Measurements from ENCODE around the gene INO80. TPM values are rescaled to one million over a fixed set of nuclear protein-coding genes. Genes with fewer than 3 reads are reported as not detected.

INO80 gene
- total RNA-seq, 2 donors from 2014 or later: 14.8 to 17.5 TPM

GRCh38 chr15:40960925-40961324 lies 155.2 kb downstream of the INO80 start:
- Histone ChIP-seq H3K36me3 (ENCODE audit: control insufficient read depth, insufficient read depth, low read length) (no peaks in the 10 kb centered on the region), H3K4me3 (ENCODE audit: low read length) (no peak overlapping the region), H3K27ac (ENCODE audit: low read depth, low read length) (no peak overlapping the region), H3K4me1 (ENCODE audit: control insufficient read depth, insufficient read depth, low read length) (no peaks in the 10 kb centered on the region), H3K9ac (ENCODE audit: extremely low read depth, low read length, poor library complexity, severe bottlenecking) (no peak overlapping the region), H3K27me3 (ENCODE audit: control insufficient read depth, insufficient read depth, low read length, poor library complexity, severe bottlenecking) (no peaks in the 10 kb centered on the region), H3K9me3 (ENCODE audit: control insufficient read depth, low read length) (no peaks in the 10 kb centered on the region)
- Mint-ChIP-seq H3K4me3 (no peak overlapping the region), H3K27ac (no peak overlapping the region), H3K9me3 (peaks cover 5% of the 10 kb centered on the region), H3K4me1 (peaks cover 20% of the 10 kb centered on the region), H3K27me3 (ENCODE audit: insufficient read depth) (peaks cover 14% of the 10 kb centered on the region), H3K36me3 (ENCODE audit: low read depth) (peaks cover 2% of the 10 kb centered on the region)
- 88 to 90% methylated on average over 4 to 11 of the region's 11 CpGs for WGBS, 2 experiments (ENCODE audit: insufficient coverage in 1 of 2, insufficient read length in 1 of 2)
- no peak for TF ChIP-seq CTCF (conservative IDR thresholded peaks at IDR 0.05)
- DNase-seq: no peak

GRCh38 chr15:40960151-40960885 lies 155.8 kb downstream of the INO80 start:
- Mint-ChIP-seq H3K27ac (no peak overlapping the region), H3K27me3 (ENCODE audit: insufficient read depth) (peaks cover 14% of the 10 kb centered on the region), H3K9me3 (peaks cover 5% of the 10 kb centered on the region), H3K36me3 (ENCODE audit: low read depth) (peaks cover 2% of the 10 kb centered on the region), H3K4me3 (no peak overlapping the region), H3K4me1 (peaks cover 17% of the 10 kb centered on the region)
- no peaks in the 10 kb centered on the region for H3K27me3 ChIP-seq (ENCODE audit: control insufficient read depth, insufficient read depth, low read length, poor library complexity, severe bottlenecking)
- H3K36me3 ChIP-seq (ENCODE audit: control insufficient read depth, insufficient read depth, low read length): no peaks in the 10 kb centered on the region
- no peaks in the 10 kb centered on the region for H3K4me1 ChIP-seq (ENCODE audit: control insufficient read depth, insufficient read depth, low read length)
- H3K9me3 ChIP-seq (ENCODE audit: control insufficient read depth, low read length): no peaks in the 10 kb centered on the region
- 90 to 99% methylated on average over 15 to 16 of the region's 16 CpGs for WGBS, 2 experiments (ENCODE audit: insufficient coverage in 1 of 2, insufficient read length in 1 of 2)
- no peak for DNase-seq
- no peak overlapping the region for H3K4me3 ChIP-seq (ENCODE audit: low read length)
- no peak overlapping the region for H3K27ac ChIP-seq (ENCODE audit: low read depth, low read length)
- no peak for TF ChIP-seq CTCF (conservative IDR thresholded peaks at IDR 0.05)
- H3K9ac ChIP-seq (ENCODE audit: extremely low read depth, low read length, poor library complexity, severe bottlenecking): no peak overlapping the region

GRCh38 chr15:40959331-40960141 lies 156.5 kb downstream of the INO80 start:
- no peak overlapping the region for H3K9ac ChIP-seq (ENCODE audit: extremely low read depth, low read length, poor library complexity, severe bottlenecking)
- Mint-ChIP-seq H3K9me3 (peaks cover 5% of the 10 kb centered on the region), H3K4me3 (no peak overlapping the region), H3K27me3 (ENCODE audit: insufficient read depth) (peaks cover 14% of the 10 kb centered on the region), H3K27ac (peak overlapping the region; percentile 52), H3K4me1 (peaks cover 12% of the 10 kb centered on the region), H3K36me3 (ENCODE audit: low read depth) (peaks cover 2% of the 10 kb centered on the region)
- no peak for DNase-seq
- no peaks in the 10 kb centered on the region for H3K36me3 ChIP-seq (ENCODE audit: control insufficient read depth, insufficient read depth, low read length)
- TF ChIP-seq CTCF (conservative IDR thresholded peaks at IDR 0.05): no peak
- no peaks in the 10 kb centered on the region for H3K9me3 ChIP-seq (ENCODE audit: control insufficient read depth, low read length)
- H3K4me3 ChIP-seq (ENCODE audit: low read length): no peak overlapping the region
- H3K27me3 ChIP-seq (ENCODE audit: control insufficient read depth, insufficient read depth, low read length, poor library complexity, severe bottlenecking): no peaks in the 10 kb centered on the region
- 74 to 83% methylated on average over 13 to 22 of the region's 22 CpGs for WGBS, 2 experiments (ENCODE audit: insufficient coverage in 1 of 2, insufficient read length in 1 of 2)
- H3K27ac ChIP-seq (ENCODE audit: low read depth, low read length): no peak overlapping the region
- H3K4me1 ChIP-seq (ENCODE audit: control insufficient read depth, insufficient read depth, low read length): no peaks in the 10 kb centered on the region
